IMR-90 (cell line): Measurements from ENCODE around the gene MOAP1. TPM values are rescaled to one million over a fixed set of nuclear protein-coding genes. Genes with fewer than 3 reads are reported as not detected.

Experiments used
- ATAC-seq: fragments of 200-7000 bp; cut with Tn5 transposase; 2 replicates; pipeline ENCODE4 v1.9.1; 2020; ENCODE audit warnings: low read depth, mild to moderate bottlenecking, moderate library complexity
- BruUV-seq: library from RNA; stranded (reverse); fragments of 400-500 nt; replicated peaks from 2 replicates; lab custom pipeline; 2021; lab: Mats Ljungman, UMichigan
- CTCF ChIA-PET: fragments of 300-600 bp; formaldehyde crosslinking; extraction: SDS; loops from one replicate; lab custom pipeline; 2021; ENCODE audit warnings: antibody characterized with exemption; lab: Yijun Ruan, JAX
- POLR2A ChIA-PET: fragments of 300-600 bp; sonication (Branson Sonifier 250); formaldehyde crosslinking; loops from one replicate; lab custom pipeline; 2022; ENCODE audit warnings: antibody characterized with exemption; ENCODE audit not compliant: unreplicated experiment; lab: Charles Lee
- DNase-seq: peaks from one replicate; pipeline ENCODE4 v3.0.0; 2013
- H2AFZ ChIP-seq: replicated peaks from 2 replicates; pipeline ENCODE3; 2013; ENCODE audit warnings: low read length, mild to moderate bottlenecking; ENCODE audit not compliant: poor library complexity
- H2AK5ac ChIP-seq: 2 replicates; pipeline ENCODE4 v1.6.1; 2013; ENCODE audit warnings: low read depth, low read length, inconsistent platforms
- H2AK9ac ChIP-seq: replicated peaks from 2 replicates; pipeline ENCODE3; 2013; ENCODE audit warnings: mild to moderate bottlenecking, low read depth, low read length, moderate library complexity; ENCODE audit not compliant: poor library complexity
- H2BK120ac ChIP-seq: 2 replicates; pipeline ENCODE4 v1.6.1; 2013; ENCODE audit warnings: low read depth, low read length, inconsistent platforms
- H2BK15ac ChIP-seq: 3 replicates; pipeline ENCODE4 v1.6.1; 2013; ENCODE audit warnings: low read depth, low read length, inconsistent platforms
- H2BK20ac ChIP-seq: 2 replicates; pipeline ENCODE4 v1.6.1; 2013; ENCODE audit warnings: low read depth, mild to moderate bottlenecking, inconsistent platforms, low read length, moderate library complexity
- H2BK5ac ChIP-seq: 2 replicates; pipeline ENCODE4 v1.6.1; 2013; ENCODE audit warnings: mild to moderate bottlenecking, low read depth, low read length, inconsistent platforms; ENCODE audit not compliant: poor library complexity, severe bottlenecking
- H3K14ac ChIP-seq: replicated peaks from 2 replicates; pipeline ENCODE4 v1.6.1; 2013; ENCODE audit warnings: low read depth, low read length, inconsistent platforms
- H3K18ac ChIP-seq: 2 replicates; pipeline ENCODE4 v1.6.1; 2013; ENCODE audit warnings: low read depth, low read length, control low read depth
- H3K23ac ChIP-seq: 2 replicates; pipeline ENCODE4 v1.6.1; 2013; ENCODE audit warnings: low read depth, low read length, inconsistent platforms
- H3K27ac ChIP-seq: 2 replicates; pipeline ENCODE4 v1.5.1; 2013; ENCODE audit warnings: mild to moderate bottlenecking, control low read depth, low read length; ENCODE audit not compliant: insufficient read depth
- H3K27me3 ChIP-seq: 2 replicates; pipeline ENCODE4 v1.6.1; 2013; ENCODE audit warnings: low read length; ENCODE audit not compliant: control insufficient read depth, insufficient read depth
- H3K36me3 ChIP-seq: 2 replicates; pipeline ENCODE4 v1.6.1; 2013; ENCODE audit warnings: low read length, mixed read lengths; ENCODE audit not compliant: control insufficient read depth, insufficient read depth
- H3K4ac ChIP-seq: 2 replicates; pipeline ENCODE4 v1.6.1; 2013; ENCODE audit warnings: low read depth, low read length, inconsistent platforms
- H3K4me1 ChIP-seq: 2 replicates; pipeline ENCODE4 v1.6.1; 2013; ENCODE audit warnings: low read length, mixed read lengths; ENCODE audit not compliant: control insufficient read depth, insufficient read depth
- H3K4me2 ChIP-seq: 2 replicates; pipeline ENCODE4 v1.6.1; 2013; ENCODE audit warnings: low read depth, mild to moderate bottlenecking, control low read depth, low read length, moderate library complexity
- H3K4me3 ChIP-seq: 2 replicates; pipeline ENCODE4 v1.5.1; 2013; ENCODE audit warnings: low read depth, mild to moderate bottlenecking, control low read depth, low read length, moderate library complexity; ENCODE audit not compliant: insufficient read depth
- H3K56ac ChIP-seq: 2 replicates; pipeline ENCODE4 v1.6.1; 2013; ENCODE audit warnings: low read length, inconsistent platforms; ENCODE audit not compliant: insufficient read depth; ENCODE audit errors: extremely low read depth
- H3K79me1 ChIP-seq, 2 experiments: 2 replicates each; pipeline ENCODE4 v1.6.1; 2013; ENCODE audit warnings: low read length in 2 of 2, inconsistent platforms in 1 of 2, low read depth in 1 of 2
- H3K9ac ChIP-seq: 2 replicates; pipeline ENCODE4 v1.6.1; 2013; ENCODE audit warnings: low read depth, low read length, control low read depth
- H3K9me1 ChIP-seq: 2 replicates; pipeline ENCODE4 v1.6.1; 2013; ENCODE audit warnings: low read length, inconsistent platforms; ENCODE audit not compliant: insufficient read depth
- H3K9me3 ChIP-seq: 2 replicates; pipeline ENCODE4 v1.6.1; 2013; ENCODE audit warnings: low read length; ENCODE audit not compliant: control insufficient read depth, insufficient read depth
- H4K20me1 ChIP-seq: 2 replicates; pipeline ENCODE4 v1.6.1; 2013; ENCODE audit warnings: low read length, inconsistent platforms; ENCODE audit not compliant: insufficient read depth
- H4K5ac ChIP-seq: 2 replicates; pipeline ENCODE4 v1.6.1; 2013; ENCODE audit warnings: mild to moderate bottlenecking, low read depth, low read length, control low read depth
- H4K8ac ChIP-seq, 2 experiments: 2 replicates each; pipeline ENCODE4 v1.6.1; 2013; ENCODE audit warnings: low read depth in 2 of 2, low read length in 2 of 2, control low read depth in 1 of 2, inconsistent platforms in 1 of 2
- H4K91ac ChIP-seq: 2 replicates; pipeline ENCODE4 v1.6.1; 2013; ENCODE audit warnings: low read depth, low read length, inconsistent platforms; ENCODE audit not compliant: insufficient read depth
- BHLHE40 ChIP-seq: fragments of 150-350 bp; IDR thresholded peaks from 2 replicates; pipeline ENCODE4 v1.6.1; 2016; ENCODE audit warnings: mild to moderate bottlenecking, low read depth, low read length
- CEBPB ChIP-seq: IDR thresholded peaks from 2 replicates; pipeline ENCODE4 v1.6.1; 2012; ENCODE audit warnings: low read depth, low read length, improper control_type of control experiment
- CHD1 ChIP-seq: IDR thresholded peaks from 2 replicates; pipeline ENCODE4 v1.6.1; 2012; ENCODE audit warnings: low read depth, low read length, improper control_type of control experiment
- ELK1 ChIP-seq: fragments of 150-350 bp; IDR thresholded peaks from 2 replicates; pipeline ENCODE4 v1.6.1; 2016; ENCODE audit warnings: low read depth, mild to moderate bottlenecking, low read length, moderate library complexity, borderline replicate concordance
- FOS ChIP-seq: fragments of 150-350 bp; IDR thresholded peaks from 2 replicates; pipeline ENCODE4 v1.6.1; 2016; ENCODE audit warnings: low read depth, low read length
- MAFK ChIP-seq: IDR thresholded peaks from 2 replicates; pipeline ENCODE4 v1.6.1; 2012; ENCODE audit warnings: low read depth, low read length, improper control_type of control experiment
- MAZ ChIP-seq: IDR thresholded peaks from 2 replicates; pipeline ENCODE4 v1.6.1; 2012; ENCODE audit warnings: low read depth, mild to moderate bottlenecking, low read length, improper control_type of control experiment, moderate library complexity, borderline replicate concordance
- MXI1 ChIP-seq: IDR thresholded peaks from 2 replicates; pipeline ENCODE4 v1.6.1; 2012; ENCODE audit warnings: low read depth, mild to moderate bottlenecking, low read length, moderate library complexity, borderline replicate concordance
- NFE2L2 ChIP-seq: fragments of 150-350 bp; IDR thresholded peaks from 2 replicates; pipeline ENCODE4 v1.6.1; 2016; ENCODE audit warnings: low read depth, mild to moderate bottlenecking, low read length
- POLR2A ChIP-seq: IDR thresholded peaks from 2 replicates; pipeline ENCODE4 v1.6.1; 2012; ENCODE audit warnings: mild to moderate bottlenecking, low read depth, low read length
- RAD21 ChIP-seq: IDR thresholded peaks from 2 replicates; pipeline ENCODE4 v1.6.1; 2012; ENCODE audit warnings: low read length, improper control_type of control experiment
- RCOR1 ChIP-seq: IDR thresholded peaks from 2 replicates; pipeline ENCODE4 v1.6.1; 2012; ENCODE audit warnings: mild to moderate bottlenecking, low read length, improper control_type of control experiment; ENCODE audit not compliant: insufficient replicate concordance
- RFX5 ChIP-seq: IDR thresholded peaks from 2 replicates; pipeline ENCODE4 v1.8.0; 2012; ENCODE audit warnings: low read depth, mild to moderate bottlenecking, low read length, moderate library complexity
- SMC3 ChIP-seq: fragments of 150-350 bp; IDR thresholded peaks from 2 replicates; pipeline ENCODE4 v1.6.1; 2016; ENCODE audit warnings: low read depth, mild to moderate bottlenecking, antibody characterized with exemption, low read length, moderate library complexity
- WGBS, 2 experiments: methylation state at CpG; one replicate each; pipeline versions ENCODE4 v1.1.5 to v1.1.7; 2013; ENCODE audit warnings: missing lambda C conversion rate in 2 of 2; ENCODE audit not compliant: insufficient read length in 1 of 2; ENCODE audit errors: extremely low coverage in 2 of 2; 5-methylcytosine and 5-hydroxymethylcytosine counted together
- dilution Hi-C: fragments of 300-500 bp; cut with HindIII; formaldehyde crosslinking; loops from one replicate; pipeline ENCODE4 v1.14.3; 2018; ENCODE audit warnings: low sequenced_read_pairs; ENCODE audit not compliant: unreplicated experiment
- in situ Hi-C: fragments of 300-500 bp; cut with MboI; formaldehyde crosslinking; loops from 3 replicates; pipeline ENCODE4 v1.14.3; 2019; ENCODE audit warnings: low sequenced_read_pairs, inconsistent platforms, mixed read lengths
- intact Hi-C: fragments of 100-400 bp; cut with micrococcal nuclease; formaldehyde crosslinking; loops from 2 replicates; pipeline ENCODE4 v1.10.0; 2022
- polyA plus RNA-seq, 3 experiments: library from polyadenylated mRNA; depleted of rRNA; stranded (reverse); fragments of >200 nt; gene quantifications; 2 replicates each; pipeline ENCODE4 v1.2.3, GENCODE V29; 2012; ENCODE audit warnings: low replicate concordance in 1 of 3
- total RNA-seq: library from RNA; depleted of rRNA; stranded (reverse); fragments of >200 nt; gene quantifications from 2 replicates; pipeline ENCODE4 v1.2.3, GENCODE V29; 2012
- TF ChIP-seq, protein P1 (sequence below): conservative IDR thresholded peaks from 2 replicates; pipeline ENCODE4 v1.5.1; 2012; ENCODE audit warnings: mild to moderate bottlenecking, low read depth, low read length, improper control_type of control experiment
- TF ChIP-seq, protein P2 (sequence below): fragments of 150-350 bp; IDR thresholded peaks from 2 replicates; pipeline ENCODE4 v1.6.1; 2017; ENCODE audit warnings: mild to moderate bottlenecking, antibody characterized with exemption, low read length, low read depth

MOAP1 gene
- total and polyA plus RNA-seq, 2 of the 4 experiments (the other 2 are of a cell fraction) = 9.9 to 13.2 TPM

GRCh38 chr14:93214598-93214997, 29.9 kb upstream of the MOAP1 start:
- no peak overlapping the region for H2BK20ac ChIP-seq
- no peak overlapping the region for H3K4me3 ChIP-seq
- no peak overlapping the region for H2AK9ac ChIP-seq
- no peak overlapping the region for H3K56ac ChIP-seq
- H3K23ac ChIP-seq = no peak overlapping the region
- no peak overlapping the region for H2AFZ ChIP-seq
- DNase-seq = no peak
- H3K9me3 ChIP-seq = no peaks in the 10 kb centered on the region
- H3K27ac ChIP-seq = no peak overlapping the region
- peaks cover 8% of the 10 kb centered on the region for H3K36me3 ChIP-seq
- no peaks in the 10 kb centered on the region for H3K9me1 ChIP-seq
- BruUV-seq = no TSS peak
- peaks cover 0 to 2% of the 10 kb centered on the region in 2 experiments; a peak in 1 of 4 replicates for H3K79me1 ChIP-seq
- no peak overlapping the region for H4K5ac ChIP-seq
- no peak overlapping the region for H3K4ac ChIP-seq
- ATAC-seq = no peak
- intact Hi-C loops = no loop called here
- in situ Hi-C loops = loop anchor here (10.0 kb wide), 1 partner anchor 330 kb away; no protein-coding TSS in a partner anchor
- H2BK120ac ChIP-seq = no peak overlapping the region
- no peak for TF ChIP-seq FOS
- TF ChIP-seq MAZ = no peak
- TF ChIP-seq RFX5 = no peak
- no peak for TF ChIP-seq SMC3
- TF ChIP-seq CEBPB = no peak
- no peak for TF ChIP-seq RAD21
- TF ChIP-seq BHLHE40 = no peak
- TF ChIP-seq POLR2A = no peak
- TF ChIP-seq RCOR1 = no peak
- no peak for TF ChIP-seq ELK1
- TF ChIP-seq MXI1 = no peak
- no peak for TF ChIP-seq CHD1
- TF ChIP-seq NFE2L2 = no peak
- TF ChIP-seq, protein P1, sequence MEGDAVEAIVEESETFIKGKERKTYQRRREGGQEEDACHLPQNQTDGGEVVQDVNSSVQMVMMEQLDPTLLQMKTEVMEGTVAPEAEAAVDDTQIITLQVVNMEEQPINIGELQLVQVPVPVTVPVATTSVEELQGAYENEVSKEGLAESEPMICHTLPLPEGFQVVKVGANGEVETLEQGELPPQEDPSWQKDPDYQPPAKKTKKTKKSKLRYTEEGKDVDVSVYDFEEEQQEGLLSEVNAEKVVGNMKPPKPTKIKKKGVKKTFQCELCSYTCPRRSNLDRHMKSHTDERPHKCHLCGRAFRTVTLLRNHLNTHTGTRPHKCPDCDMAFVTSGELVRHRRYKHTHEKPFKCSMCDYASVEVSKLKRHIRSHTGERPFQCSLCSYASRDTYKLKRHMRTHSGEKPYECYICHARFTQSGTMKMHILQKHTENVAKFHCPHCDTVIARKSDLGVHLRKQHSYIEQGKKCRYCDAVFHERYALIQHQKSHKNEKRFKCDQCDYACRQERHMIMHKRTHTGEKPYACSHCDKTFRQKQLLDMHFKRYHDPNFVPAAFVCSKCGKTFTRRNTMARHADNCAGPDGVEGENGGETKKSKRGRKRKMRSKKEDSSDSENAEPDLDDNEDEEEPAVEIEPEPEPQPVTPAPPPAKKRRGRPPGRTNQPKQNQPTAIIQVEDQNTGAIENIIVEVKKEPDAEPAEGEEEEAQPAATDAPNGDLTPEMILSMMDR = no peak
- TF ChIP-seq MAFK = no peak
- TF ChIP-seq, protein P2, sequence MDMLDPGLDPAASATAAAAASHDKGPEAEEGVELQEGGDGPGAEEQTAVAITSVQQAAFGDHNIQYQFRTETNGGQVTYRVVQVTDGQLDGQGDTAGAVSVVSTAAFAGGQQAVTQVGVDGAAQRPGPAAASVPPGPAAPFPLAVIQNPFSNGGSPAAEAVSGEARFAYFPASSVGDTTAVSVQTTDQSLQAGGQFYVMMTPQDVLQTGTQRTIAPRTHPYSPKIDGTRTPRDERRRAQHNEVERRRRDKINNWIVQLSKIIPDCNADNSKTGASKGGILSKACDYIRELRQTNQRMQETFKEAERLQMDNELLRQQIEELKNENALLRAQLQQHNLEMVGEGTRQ = no peak
- no peak overlapping the region for H4K91ac ChIP-seq
- dilution Hi-C loops = no loop called here
- H3K4me2 ChIP-seq = no peak overlapping the region
- ChIA-PET POLR2A (no interaction called here), CTCF (no interaction called here)
- no peaks in the 10 kb centered on the region for H3K4me1 ChIP-seq
- H2BK15ac ChIP-seq = no peak overlapping the region
- H2BK5ac ChIP-seq = no peak overlapping the region
- no peak overlapping the region for H3K9ac ChIP-seq
- H4K20me1 ChIP-seq = no peaks in the 10 kb centered on the region
- H2AK5ac ChIP-seq = no peak overlapping the region
- no peak overlapping the region for H4K8ac ChIP-seq
- no peaks in the 10 kb centered on the region for H3K27me3 ChIP-seq
- no CpG with 5 or more reads among the region's 2 CpGs for WGBS, 2 experiments
- no peak overlapping the region for H3K14ac ChIP-seq
- no peak overlapping the region for H3K18ac ChIP-seq
